Measurements from ENCODE around the gene VASP.

Gene VASP

GRCh38 chr19:45515807-45516401 is 8.6 kb downstream of the VASP start:
- DNase-seq = no peak

- no peak for DNase-seq
Observed at GRCh38 chr19:45517238-45517637, 10.0 kb downstream of the VASP start.

- DNase-seq = no peak
Observed at GRCh38 chr19:45517641-45518468, 10.6 kb downstream of the VASP start.

- no peak for DNase-seq
Observed at GRCh38 chr19:45518469-45518826, 11.2 kb downstream of the VASP start.

- DNase-seq = no peak
Observed at GRCh38 chr19:45522010-45522941, 15.0 kb downstream of the VASP start.

GRCh38 chr19:45523642-45524256 is 16.5 kb downstream of the VASP start:
- peak; percentile 65 to 69 for DNase-seq

GRCh38 chr19:45524575-45525129 is 17.4 kb downstream of the VASP start:
- no peak for DNase-seq

- no peak for DNase-seq
Observed at GRCh38 chr19:45526143-45526542, 18.9 kb downstream of the VASP start.

- no peak for DNase-seq
Observed at GRCh38 chr19:45526971-45527370, 19.7 kb downstream of the VASP start.

- DNase-seq = no peak
Observed at GRCh38 chr19:45527731-45528130, 20.5 kb downstream of the VASP start.

GRCh38 chr19:45528149-45528743 is 21.0 kb downstream of the VASP start:
- no peak for DNase-seq

GRCh38 chr19:45528744-45529419 is 21.6 kb downstream of the VASP start:
- no peak for DNase-seq

GRCh38 chr19:45529420-45529785 is 22.1 kb downstream of the VASP start:
- DNase-seq = no peak

GRCh38 chr19:45531349-45531748 is 24.1 kb downstream of the VASP start:
- no peak for DNase-seq

- no peak for DNase-seq
Observed at GRCh38 chr19:45539459-45539858, 32.2 kb downstream of the VASP start.

GRCh38 chr19:45542234-45542668 is 35.0 kb downstream of the VASP start:
- DNase-seq = no peak

GRCh38 chr19:45547211-45547770 is 40.0 kb downstream of the VASP start:
- no peak for DNase-seq

- DNase-seq = no peak
Observed at GRCh38 chr19:45547965-45548609, 40.8 kb downstream of the VASP start.

- no peak for DNase-seq
Observed at GRCh38 chr19:45553464-45553863, 46.2 kb downstream of the VASP start.

- DNase-seq = no peak
Observed at GRCh38 chr19:45554481-45554880, 47.2 kb downstream of the VASP start.

- no peak for DNase-seq
Observed at GRCh38 chr19:45556835-45557234, 49.6 kb downstream of the VASP start.

All from stimulated activated CD4-positive, alpha-beta T cell treated with anti-CD3 and anti-CD28 coated beads, Interleukin-2, amount 100 ng/mL, for 48 hours (primary cell).